MCF 10A (cell line): ENCODE results near the gene MAPK11. TPM values are rescaled to one million over a fixed set of nuclear protein-coding genes. Genes with fewer than 3 reads are reported as not detected.

Experiments used
- BruUV-seq: library from RNA; stranded (reverse); fragments of 400-500 nt; replicated peaks from 2 replicates; lab custom pipeline; 2021; lab: Mats Ljungman, UMichigan
- CTCF ChIA-PET: fragments of 300-600 bp; sonication (Branson Sonifier 250); formaldehyde crosslinking; extraction: SDS; loops from one replicate; lab custom pipeline; 2021; ENCODE audit warnings: antibody characterized with exemption, inconsistent platforms; lab: Yijun Ruan, JAX
- POLR2A ChIA-PET: fragments of 300-600, 350-650 bp; sonication (Branson Sonifier 250); formaldehyde crosslinking; extraction: SDS; loops from one replicate; lab custom pipeline; 2020; ENCODE audit warnings: antibody characterized with exemption, inconsistent platforms; lab: Yijun Ruan, JAX
- DNase-seq: peaks from one replicate; pipeline ENCODE4 v3.0.0-alpha.2; 2018; ENCODE audit not compliant: unreplicated experiment
- H3K27ac Mint-ChIP-seq: one replicate; pipeline ENCODE4 v1.8.0; 2022; ENCODE audit warnings: mild to moderate bottlenecking, low read depth, mixed read lengths; ENCODE audit not compliant: unreplicated experiment
- H3K27me3 Mint-ChIP-seq: one replicate; pipeline ENCODE4 v1.8.0; 2022; ENCODE audit warnings: mixed read lengths; ENCODE audit not compliant: insufficient read depth, unreplicated experiment
- H3K36me3 Mint-ChIP-seq: one replicate; pipeline ENCODE4 v1.8.0; 2022; ENCODE audit warnings: mild to moderate bottlenecking, moderate library complexity, mixed read lengths; ENCODE audit not compliant: insufficient read depth, unreplicated experiment
- H3K4me1 Mint-ChIP-seq: one replicate; pipeline ENCODE4 v1.8.0; 2022; ENCODE audit warnings: mixed read lengths; ENCODE audit not compliant: insufficient read depth, unreplicated experiment
- H3K4me3 Mint-ChIP-seq: one replicate; pipeline ENCODE4 v1.8.0; 2022; ENCODE audit warnings: mild to moderate bottlenecking, moderate library complexity, mixed read lengths; ENCODE audit not compliant: unreplicated experiment
- H3K9me3 Mint-ChIP-seq: one replicate; pipeline ENCODE4 v1.8.0; 2022; ENCODE audit warnings: mixed read lengths; ENCODE audit not compliant: unreplicated experiment
- intact Hi-C: fragments of 100-400 bp; cut with micrococcal nuclease; formaldehyde crosslinking; loops from 2 replicates; pipeline ENCODE4 v1.14.1; 2022
- total RNA-seq: library from RNA; stranded (reverse); gene quantifications from 2 replicates; pipeline ENCODE4 v1.2.3, GENCODE V29; 2022
- TF ChIP-seq, protein P1 (sequence below): fragments of 200-600 bp; IDR thresholded peaks from one replicate; pipeline ENCODE4 v1.8.0; 2022; ENCODE audit warnings: antibody characterized with exemption, mild to moderate bottlenecking; ENCODE audit not compliant: unreplicated experiment

The MAPK11 gene
- total RNA-seq, 1 experiment from 2014 or later: 10.4 TPM

DNA sequence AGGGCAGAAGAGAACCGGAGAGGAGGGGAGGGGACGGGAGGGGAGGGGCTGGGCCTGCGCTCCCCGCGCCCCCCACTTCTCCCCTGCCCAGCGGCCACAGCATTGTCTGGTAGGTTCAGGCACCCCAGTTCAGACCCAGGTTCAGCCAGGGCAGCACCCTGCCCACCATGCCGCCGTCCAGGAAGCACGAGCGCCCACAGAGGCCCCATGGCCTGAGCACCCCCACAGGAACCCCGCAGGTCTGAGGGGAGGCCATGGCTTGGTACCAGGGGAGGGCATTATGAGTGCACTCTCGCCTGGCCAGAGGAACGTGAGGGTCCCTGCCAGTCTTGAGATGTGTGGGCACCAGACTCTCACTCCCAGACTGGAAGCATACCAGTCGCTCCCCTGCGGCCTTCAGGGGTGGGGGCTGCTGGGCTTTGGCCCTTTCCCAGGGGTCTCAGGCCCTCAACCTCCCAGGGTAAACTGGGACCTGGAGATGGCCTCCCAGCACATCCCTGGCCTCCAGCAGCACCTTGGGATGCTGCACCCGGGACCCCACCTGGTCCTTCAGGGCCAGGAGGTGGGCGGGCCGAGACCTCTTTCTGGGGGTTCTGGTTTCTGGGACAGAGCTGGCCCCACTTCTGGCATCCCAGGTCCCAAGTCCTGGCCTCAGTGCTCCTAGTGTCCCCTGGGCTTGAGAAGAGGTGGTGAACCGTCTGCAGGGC is 37.9 kb upstream of the MAPK11 start:
- ChIA-PET CTCF (interaction anchor here (1.0 to 3.9 kb wide), 4 partner anchors 17 to 56 kb away, joined by 3 to 15 read pairs (median 8); partner anchors contain the start of genes DENND6B and HDAC10), POLR2A (interaction anchor here (0.6 to 6.6 kb wide), 13 partner anchors 12 to 358 kb away, joined by 3 to 73 read pairs (median 3); partner anchors contain the start of genes DENND6B and HDAC10)
- no peaks in the 10 kb centered on the region for H3K9me3 Mint-ChIP-seq
- H3K4me1 Mint-ChIP-seq: peaks cover 11% of the 10 kb centered on the region
- peak overlapping the region; percentile 81 for H3K4me3 Mint-ChIP-seq
- peaks cover 29% of the 10 kb centered on the region for H3K36me3 Mint-ChIP-seq
- intact Hi-C loops: no loop called here
- DNase-seq: no peak
- no TSS peak for BruUV-seq
- TF ChIP-seq, protein P1, sequence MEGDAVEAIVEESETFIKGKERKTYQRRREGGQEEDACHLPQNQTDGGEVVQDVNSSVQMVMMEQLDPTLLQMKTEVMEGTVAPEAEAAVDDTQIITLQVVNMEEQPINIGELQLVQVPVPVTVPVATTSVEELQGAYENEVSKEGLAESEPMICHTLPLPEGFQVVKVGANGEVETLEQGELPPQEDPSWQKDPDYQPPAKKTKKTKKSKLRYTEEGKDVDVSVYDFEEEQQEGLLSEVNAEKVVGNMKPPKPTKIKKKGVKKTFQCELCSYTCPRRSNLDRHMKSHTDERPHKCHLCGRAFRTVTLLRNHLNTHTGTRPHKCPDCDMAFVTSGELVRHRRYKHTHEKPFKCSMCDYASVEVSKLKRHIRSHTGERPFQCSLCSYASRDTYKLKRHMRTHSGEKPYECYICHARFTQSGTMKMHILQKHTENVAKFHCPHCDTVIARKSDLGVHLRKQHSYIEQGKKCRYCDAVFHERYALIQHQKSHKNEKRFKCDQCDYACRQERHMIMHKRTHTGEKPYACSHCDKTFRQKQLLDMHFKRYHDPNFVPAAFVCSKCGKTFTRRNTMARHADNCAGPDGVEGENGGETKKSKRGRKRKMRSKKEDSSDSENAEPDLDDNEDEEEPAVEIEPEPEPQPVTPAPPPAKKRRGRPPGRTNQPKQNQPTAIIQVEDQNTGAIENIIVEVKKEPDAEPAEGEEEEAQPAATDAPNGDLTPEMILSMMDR: no peak
- H3K27me3 Mint-ChIP-seq: no peaks in the 10 kb centered on the region
- no peak overlapping the region for H3K27ac Mint-ChIP-seq

DNA sequence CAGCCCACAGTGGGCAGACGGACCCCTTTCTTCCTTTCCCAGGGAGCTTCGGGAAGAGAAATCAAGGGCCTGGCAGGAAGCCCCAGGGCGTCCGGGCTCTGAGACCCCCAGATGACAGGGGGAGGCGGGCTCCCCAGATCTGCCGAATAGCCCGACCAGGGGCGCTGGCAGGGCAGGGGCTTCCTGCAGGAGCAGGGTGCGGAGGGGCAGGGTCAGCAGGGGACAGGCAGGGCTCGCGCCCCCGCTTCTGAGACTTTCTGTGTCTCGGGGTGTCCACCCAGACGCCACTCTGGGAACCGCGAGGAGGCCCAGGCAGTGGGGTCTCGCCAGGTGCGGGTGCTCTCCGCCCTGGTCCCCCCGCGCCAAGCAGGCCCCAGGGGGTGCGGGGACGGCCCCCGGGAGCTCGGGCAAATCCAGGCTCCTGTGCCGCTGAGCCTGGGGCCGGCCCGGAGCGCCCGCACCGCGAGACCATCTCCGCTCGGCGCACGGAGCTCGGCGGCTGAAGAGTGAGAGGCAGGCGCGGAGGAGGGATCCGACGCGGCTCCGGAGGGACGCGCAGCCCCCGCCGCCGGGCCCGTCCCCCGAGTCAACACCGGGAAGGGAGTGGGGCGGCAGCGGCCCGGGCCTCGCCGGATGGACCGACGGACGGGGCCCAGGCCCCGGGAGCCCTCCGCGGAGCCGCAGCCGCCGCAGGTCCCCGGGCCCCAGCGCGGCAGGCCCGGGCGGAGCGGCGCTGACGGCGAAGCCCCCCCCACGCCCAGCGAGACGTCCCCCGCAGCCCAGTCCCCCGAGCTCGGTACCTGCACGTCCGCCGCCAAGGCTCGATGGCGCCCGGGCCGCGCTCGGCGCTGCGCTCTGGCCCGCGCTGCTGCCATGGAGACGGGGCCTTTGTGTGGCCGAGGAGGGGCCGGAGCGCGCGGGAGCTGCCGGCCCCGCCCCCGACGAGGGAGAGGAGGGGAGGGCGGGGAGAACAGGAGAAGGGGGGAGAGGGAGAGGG is 36.9 kb upstream of the MAPK11 start, which contains the start of gene PLXNB2:
Gene PLXNB2 (minus strand): TSS at position 894 of the 997 bp plus-strand sequence. CDS start 17,062 bp downstream, outside the sequence.
- CTCF ChIA-PET: interaction anchor here (0.5 to 3.9 kb wide), 4 partner anchors 16 to 34 kb away, joined by 3 to 15 read pairs (median 7); no protein-coding TSS in a partner anchor
- DNase-seq: peak; percentile 70
- intact Hi-C loops: no loop called here

DNA sequence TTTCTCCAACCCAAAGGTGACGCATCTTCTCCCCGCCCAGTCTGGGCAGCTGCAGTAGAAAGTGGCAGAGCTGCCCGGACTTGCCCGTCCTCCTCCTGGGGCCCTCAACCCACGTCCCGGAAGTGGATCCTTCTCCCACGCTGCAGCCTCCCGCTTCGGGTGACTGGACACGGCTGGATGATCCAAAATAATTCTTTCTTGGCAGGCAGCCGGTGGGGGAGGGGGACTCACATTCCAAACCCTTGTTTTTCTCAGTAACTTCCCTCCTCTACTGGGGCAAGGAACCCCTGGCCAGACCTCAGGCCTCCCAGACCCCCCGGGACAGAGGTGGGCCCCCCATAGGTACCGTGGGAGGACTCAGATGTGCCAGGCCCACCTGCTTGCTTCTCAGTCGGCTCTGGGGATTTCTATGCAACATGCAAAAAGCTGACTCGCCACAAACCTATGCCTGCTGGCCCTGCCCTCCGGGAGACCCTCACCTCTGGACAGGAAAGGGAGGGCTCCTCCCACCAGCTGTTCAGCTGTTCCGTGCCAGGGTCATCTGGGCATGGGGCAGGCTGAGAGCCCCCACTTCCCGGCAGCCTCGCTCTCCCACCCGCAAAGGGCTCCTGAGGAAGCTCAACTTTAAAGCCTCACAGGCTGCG is 35.9 kb upstream of the MAPK11 start:
- peaks cover 28% of the 10 kb centered on the region for H3K4me1 Mint-ChIP-seq
- ChIA-PET CTCF (interaction anchor here (0.5 to 3.9 kb wide), 5 partner anchors 12 to 91 kb away, joined by 3 to 15 read pairs (median 3); no protein-coding TSS in a partner anchor), POLR2A (interaction anchor here (0.6 to 6.6 kb wide), 20 partner anchors 9 to 276 kb away, joined by 3 to 73 read pairs (median 5); partner anchors contain the start of genes CHKB, DENND6B, HDAC10 and MAPK12)
- peak; percentile 98 for DNase-seq
- peak overlapping the region; percentile 81 for H3K4me3 Mint-ChIP-seq
- peaks cover 35% of the 10 kb centered on the region for H3K36me3 Mint-ChIP-seq
- TSS peak; percentile 89 for BruUV-seq
- H3K27me3 Mint-ChIP-seq: no peaks in the 10 kb centered on the region
- TF ChIP-seq, protein P1: no peak
- peak overlapping the region; percentile 87 for H3K27ac Mint-ChIP-seq
- H3K9me3 Mint-ChIP-seq: no peaks in the 10 kb centered on the region
- intact Hi-C loops: no loop called here

More for the DNA sequence above, 36.9 kb upstream of the MAPK11 start, which contains the start of gene PLXNB2:
- H3K4me1 Mint-ChIP-seq: peaks cover 21% of the 10 kb centered on the region
- TF ChIP-seq, protein P1: no peak
- peak within 1 kb of the TSS; percentile 87 for H3K27ac Mint-ChIP-seq
- peak within 1 kb of the TSS; percentile 81 for H3K4me3 Mint-ChIP-seq
- BruUV-seq: TSS peak; percentile 42
- H3K9me3 Mint-ChIP-seq: no peaks in the 10 kb centered on the region
- H3K27me3 Mint-ChIP-seq: no peaks in the 10 kb centered on the region
- POLR2A ChIA-PET: interaction anchor here (0.6 to 6.6 kb wide), 23 partner anchors 10 to 357 kb away, joined by 3 to 73 read pairs (median 5); partner anchors contain the start of genes DENND6B, HDAC10, MAPK12 and TUBGCP6
- peaks cover 30% of the 10 kb centered on the region for H3K36me3 Mint-ChIP-seq
